HG02970 (cell line): ENCODE measurements around the gene C9orf50.

Experiments
- ATAC-seq: cut with Tn5 transposase; IDR thresholded peaks from one replicate; pipeline ENCODE4 v1.9.1; 2021; ENCODE audit warnings: mild to moderate bottlenecking, moderate library complexity, moderate number of reproducible peaks; ENCODE audit not compliant: unreplicated experiment, low FRiP score

C9orf50 gene

GRCh38 chr9:129574911-129575585, 45.9 kb downstream of the C9orf50 start:
- no peak for ATAC-seq

- ATAC-seq, result no peak
Measured at GRCh38 chr9:129573977-129574376, 46.9 kb downstream of the C9orf50 start.

GRCh38 chr9:129572517-129572916, 48.4 kb downstream of the C9orf50 start:
- ATAC-seq, result no peak

- no peak for ATAC-seq
Measured at GRCh38 chr9:129572052-129572425, 48.9 kb downstream of the C9orf50 start.

- no peak for ATAC-seq
Measured at GRCh38 chr9:129571298-129572051, 49.4 kb downstream of the C9orf50 start.

GRCh38 chr9:129570450-129571297, 50.2 kb downstream of the C9orf50 start:
- ATAC-seq, result no peak

- ATAC-seq, result no peak
Measured at GRCh38 chr9:129569502-129570449, 51.1 kb downstream of the C9orf50 start.

- no peak for ATAC-seq
Measured at GRCh38 chr9:129568560-129569501, 52.1 kb downstream of the C9orf50 start.

- ATAC-seq, result no peak
Measured at GRCh38 chr9:129567842-129568559, 52.9 kb downstream of the C9orf50 start.

- no peak for ATAC-seq
Measured at GRCh38 chr9:129567329-129567728, 53.6 kb downstream of the C9orf50 start.

GRCh38 chr9:129566563-129567266, 54.2 kb downstream of the C9orf50 start:
- no peak for ATAC-seq

GRCh38 chr9:129562917-129563316, 58.0 kb downstream of the C9orf50 start:
- ATAC-seq, result no peak

- ATAC-seq, result no peak
Measured at GRCh38 chr9:129562514-129562913, 58.4 kb downstream of the C9orf50 start.
